HCT116 (cell line): ENCODE measurements around the gene ACACB. TPM values are rescaled to one million over a fixed set of nuclear protein-coding genes. Genes with fewer than 3 reads are reported as not detected.

Source experiments
- ATAC-seq: fragments of 200-7000 bp; cut with Tn5 transposase; 2 replicates; pipeline ENCODE4 v1.9.1; 2020; ENCODE audit warnings: mild to moderate bottlenecking, moderate library complexity
- BruUV-seq: library from RNA; stranded (reverse); fragments of 400-500 nt; replicated peaks from 2 replicates; lab custom pipeline; 2021; lab: Mats Ljungman, UMichigan
- CTCF ChIA-PET: fragments of 300-600 bp; sonication (Branson Sonifier 250); formaldehyde crosslinking; loops from one replicate; lab custom pipeline; 2021; ENCODE audit warnings: antibody characterized with exemption; lab: Charles Lee
- POLR2A ChIA-PET: fragments of 300-600, 350-600 bp; sonication (Branson Sonifier 250); formaldehyde crosslinking; loops from one replicate; lab custom pipeline; 2021; ENCODE audit warnings: antibody characterized with exemption; lab: Charles Lee
- RAD21 ChIA-PET, 2 experiments: fragments of 300-600 bp; sonication (Branson Sonifier 250); formaldehyde crosslinking; loops; one replicate each; lab custom pipeline; 2023; ENCODE audit warnings: low total read pairs in 2 of 2; ENCODE audit not compliant: uncharacterized antibody in 2 of 2, unreplicated experiment in 2 of 2, low non-redundant PET in 1 of 2; lab: Charles Lee
- DNase-seq: peaks from one replicate; pipeline ENCODE4 v3.0.0-alpha.2; 2010; ENCODE audit warnings: low read depth, low spot score
- H2AFZ ChIP-seq: fragments of 200-600 bp; shearing (Covaris generic), sonication (generic); 2 replicates; pipeline ENCODE4 v1.6.1; 2017; ENCODE audit warnings: low read depth, mixed run types, mixed read lengths, antibody characterized with exemption, low read length; ENCODE audit not compliant: poor library complexity, severe bottlenecking
- H3K27ac ChIP-seq: 2 replicates; pipeline ENCODE4 v1.5.1; 2012; ENCODE audit warnings: low read depth, low read length
- H3K27me3 ChIP-seq: fragments of 200-600 bp; sonication (generic); 2 replicates; pipeline ENCODE4 v1.6.1; 2016; ENCODE audit warnings: mixed run types, low read length, mixed read lengths; ENCODE audit not compliant: insufficient read depth
- H3K36me3 ChIP-seq, 2 experiments: fragments of 200-500 bp in 1 of 2; fragments of 200-600 bp in 1 of 2; sonication (Bioruptor generic) in 1 of 2; sonication (generic) in 1 of 2; 2 replicates each; pipeline versions ENCODE4 v1.5.1 to v1.6.1; 2014 to 2016; ENCODE audit warnings: low read length in 2 of 2, inconsistent platforms in 1 of 2, mixed read lengths in 1 of 2, mixed run types in 1 of 2; ENCODE audit not compliant: insufficient read depth in 2 of 2, control insufficient read depth in 1 of 2
- H3K4me1 ChIP-seq, 2 experiments: fragments of 200-600 bp in 1 of 2; sonication (generic) in 1 of 2; 2 replicates each; pipeline versions ENCODE4 v1.5.1 to v1.6.1; 2012 to 2017; ENCODE audit warnings: low read length in 2 of 2, inconsistent platforms in 1 of 2, mild to moderate bottlenecking in 1 of 2, mixed read lengths in 1 of 2, mixed run types in 1 of 2, moderate library complexity in 1 of 2; ENCODE audit not compliant: insufficient read depth in 2 of 2, control insufficient read depth in 1 of 2
- H3K4me2 ChIP-seq: fragments of 200-600 bp; sonication (generic); 2 replicates; pipeline ENCODE4 v1.6.1; 2017; ENCODE audit warnings: mixed run types, low read length, mixed read lengths
- H3K4me3 ChIP-seq, 2 experiments: fragments of 200-600 bp in 1 of 2; sonication (generic) in 1 of 2; replicated peaks in 1 of 2; 2 replicates each; pipeline ENCODE4 v1.5.1; 2011 to 2016; ENCODE audit warnings: low read length in 2 of 2, control low read depth in 1 of 2, low read depth in 1 of 2, mild to moderate bottlenecking in 1 of 2, mixed read lengths in 1 of 2, mixed run types in 1 of 2
- H3K79me2 ChIP-seq: fragments of 200-600 bp; sonication (generic); 2 replicates; pipeline ENCODE4 v1.6.1; 2017; ENCODE audit warnings: mild to moderate bottlenecking, mixed run types, low read length, moderate library complexity, mixed read lengths; ENCODE audit not compliant: insufficient read depth
- H3K9ac ChIP-seq: fragments of 200-600 bp; sonication (generic); 2 replicates; pipeline ENCODE4 v1.6.1; 2016; ENCODE audit warnings: low read length, mixed read lengths
- H3K9me2 ChIP-seq: fragments of 200-600 bp; sonication (generic), shearing (Covaris generic); 2 replicates; pipeline ENCODE4 v1.6.1; 2017; ENCODE audit warnings: mixed run types, mild to moderate bottlenecking, moderate library complexity; ENCODE audit not compliant: insufficient read depth
- H3K9me3 ChIP-seq, 2 experiments: fragments of 200-500 bp in 1 of 2; fragments of 200-600 bp in 1 of 2; sonication (Bioruptor generic) in 1 of 2; sonication (generic) in 1 of 2; 2 replicates each; pipeline ENCODE4 v1.6.1; 2014 to 2017; ENCODE audit warnings: low read length in 2 of 2, mixed read lengths in 2 of 2, inconsistent platforms in 1 of 2, low read depth in 1 of 2, mild to moderate bottlenecking in 1 of 2, mixed run types in 1 of 2, moderate library complexity in 1 of 2; ENCODE audit not compliant: control insufficient read depth in 1 of 2, insufficient read depth in 1 of 2
- H4K20me1 ChIP-seq: fragments of 200-600 bp; sonication (generic), shearing (Covaris generic); 2 replicates; pipeline ENCODE4 v1.6.1; 2017; ENCODE audit warnings: mixed run types, mild to moderate bottlenecking, moderate library complexity; ENCODE audit not compliant: insufficient read depth
- CBX3 ChIP-seq: IDR thresholded peaks from 2 replicates; pipeline ENCODE4 v1.6.1; 2012; ENCODE audit warnings: low read depth
- EZH2 ChIP-seq: fragments of 200-600 bp; sonication (generic); IDR thresholded peaks from 2 replicates; pipeline ENCODE4 v1.6.1; 2017; ENCODE audit warnings: antibody characterized with exemption, mixed run types
- EZH2phosphoT487 ChIP-seq: fragments of 200-600 bp; IDR thresholded peaks from 2 replicates; pipeline ENCODE4 v1.6.1; 2018; ENCODE audit warnings: antibody characterized with exemption, borderline replicate concordance
- JUND ChIP-seq: IDR thresholded peaks from 2 replicates; pipeline ENCODE4 v1.6.1; 2012
- POLR2AphosphoS5 ChIP-seq: IDR thresholded peaks from 2 replicates; pipeline ENCODE4 v1.6.1; 2011; ENCODE audit warnings: mild to moderate bottlenecking, low read depth, low read length, moderate library complexity
- SIN3A ChIP-seq: IDR thresholded peaks from 2 replicates; pipeline ENCODE4 v1.6.1; 2012; ENCODE audit warnings: low read depth
- SP1 ChIP-seq: IDR thresholded peaks from 2 replicates; pipeline ENCODE4 v1.6.1; 2012; ENCODE audit warnings: low read depth
- SRF ChIP-seq: IDR thresholded peaks from 2 replicates; pipeline ENCODE4 v1.6.1; 2012; ENCODE audit warnings: low read depth
- ZNF274 ChIP-seq: fragments of 200-500 bp; sonication (Bioruptor generic); IDR thresholded peaks from 2 replicates; pipeline ENCODE4 v1.6.1; 2014; ENCODE audit warnings: mild to moderate bottlenecking, low read depth, low read length, inconsistent platforms
- intact Hi-C: fragments of 100-400 bp; cut with micrococcal nuclease; formaldehyde crosslinking; loops from 2 replicates; pipeline ENCODE4 v1.10.0; 2022
- total RNA-seq: library from RNA; stranded (reverse); gene quantifications from one replicate; pipeline ENCODE4 v1.2.1, GENCODE V29; 2021; ENCODE audit not compliant: unreplicated experiment
- TF ChIP-seq, protein P1 (sequence below): IDR thresholded peaks from 2 replicates; pipeline ENCODE4 v1.6.1; 2012
- TF ChIP-seq, protein P2 (sequence below), 3 experiments: fragments of 200-600 bp in 1 of 3; sonication (generic) in 1 of 3; IDR thresholded peaks in 2 of 3; conservative IDR thresholded peaks in 1 of 3; 2 replicates each; pipeline ENCODE4 v1.5.1; 2012 to 2017; ENCODE audit warnings: low read depth in 2 of 3, low read length in 2 of 3, antibody characterized with exemption in 1 of 3, borderline replicate concordance in 1 of 3, control low read depth in 1 of 3, mild to moderate bottlenecking in 1 of 3, mixed read lengths in 1 of 3, mixed run types in 1 of 3, moderate library complexity in 1 of 3; ENCODE audit not compliant: insufficient read depth in 1 of 3
- TF ChIP-seq, protein P3 (sequence below): IDR thresholded peaks from 2 replicates; pipeline ENCODE4 v1.6.1; 2012; ENCODE audit warnings: low read depth

The ACACB gene
- total RNA-seq, 1 experiment from 2014 or later = 11.1 TPM

DNA sequence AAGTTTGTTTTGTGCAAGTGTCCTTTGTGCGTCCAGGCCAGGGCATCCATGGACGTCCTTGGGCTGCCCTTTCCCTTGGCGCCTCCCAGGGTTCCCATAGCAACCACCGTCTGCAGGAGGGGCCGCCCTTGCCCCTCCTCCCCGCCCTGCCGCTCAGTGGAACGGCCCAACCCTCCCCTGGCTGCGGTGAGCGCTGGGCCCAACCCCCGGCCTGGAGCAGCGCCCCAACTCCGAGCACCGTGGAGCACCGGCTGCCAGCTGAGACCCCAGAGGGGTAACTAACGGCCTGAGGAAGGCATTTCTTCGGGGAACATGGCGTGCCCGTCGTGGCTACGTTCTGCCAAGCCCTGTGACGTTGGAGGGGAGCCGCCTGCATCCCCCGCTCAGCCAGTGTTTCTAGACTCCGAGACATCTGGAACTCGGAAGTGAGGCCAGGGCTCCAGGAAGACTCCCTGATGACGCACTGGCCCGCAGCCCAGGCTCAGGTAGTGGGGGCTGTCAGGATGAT lies 5.3 kb upstream of the ACACB start:
- no peak overlapping the region for H3K9ac ChIP-seq
- no peak overlapping the region for H3K4me2 ChIP-seq
- H3K4me1 ChIP-seq = no peaks in the 10 kb centered on the region
- intact Hi-C loops = no loop called here
- H2AFZ ChIP-seq = no peak overlapping the region
- RAD21 ChIA-PET = no interaction called here
- H3K9me2 ChIP-seq = no peaks in the 10 kb centered on the region
- TF ChIP-seq SIN3A = no peak
- no peak for TF ChIP-seq EZH2
- TF ChIP-seq, all 23 proteins: peak for 0
- Histone ChIP-seq H3K27ac (no peak overlapping the region), H4K20me1 (no peaks in the 10 kb centered on the region), H3K79me2 (no peaks in the 10 kb centered on the region), H3K4me3 (no peak overlapping the region), H3K36me3 (peaks cover 11 to 12% of the 10 kb centered on the region in 2 experiments; a peak in 3 of 4 replicates), H3K9me3 (no peaks in the 10 kb centered on the region), H3K27me3 (no peaks in the 10 kb centered on the region)
- CTCF ChIA-PET = interaction anchor here (1.4 to 2.8 kb wide), 3 partner anchors 10 to 274 kb away, joined by 5 to 44 read pairs (median 15); no protein-coding TSS in a partner anchor
- ATAC-seq (peak; percentile 15; the same call in 1 of the 2 replicates), DNase-seq (no peak)
- POLR2A ChIA-PET = no interaction called here
- no TSS peak for BruUV-seq

DNA sequence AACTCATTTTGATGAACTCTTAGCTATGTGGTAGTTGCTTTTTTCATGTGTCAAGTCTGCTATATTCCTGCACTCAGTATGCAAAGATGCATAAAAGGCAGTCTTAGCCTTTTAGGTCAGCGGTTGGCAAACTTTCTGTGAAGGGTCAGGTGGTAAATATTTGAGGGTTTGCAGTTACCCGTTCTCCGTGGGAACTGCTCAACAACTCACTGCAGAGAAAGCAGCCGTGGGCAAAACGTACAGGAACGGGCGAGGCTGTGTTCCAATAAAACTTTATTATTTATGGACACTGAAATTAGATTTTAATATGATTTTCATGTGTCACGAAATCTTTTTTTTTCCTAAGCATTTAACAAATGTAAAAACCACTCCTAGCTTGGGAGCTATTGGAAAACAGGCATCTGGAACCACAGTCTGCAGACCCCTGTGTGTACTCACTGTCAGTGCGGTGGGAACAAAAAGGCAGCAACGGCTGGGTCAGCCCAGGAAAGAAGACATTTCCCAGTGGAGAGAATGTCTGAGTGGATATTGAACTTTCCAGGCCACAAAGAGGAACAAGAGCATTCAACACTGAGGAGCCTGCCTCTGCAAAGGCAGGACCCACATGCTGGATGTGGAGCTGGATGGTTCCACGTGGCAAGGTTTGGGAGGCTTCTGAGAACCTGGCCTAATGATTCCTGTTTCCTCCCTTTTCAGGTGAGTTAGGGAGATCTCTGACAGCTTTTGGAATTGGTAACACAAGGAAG lies 3.5 kb upstream of the ACACB start:
- no peaks in the 10 kb centered on the region for H3K9me2 ChIP-seq
- H3K4me2 ChIP-seq = no peak overlapping the region
- H3K79me2 ChIP-seq = no peaks in the 10 kb centered on the region
- H3K4me3 ChIP-seq = no peak overlapping the region
- no peaks in the 10 kb centered on the region for H3K4me1 ChIP-seq
- no TSS peak for BruUV-seq
- DNase-seq (no peak), ATAC-seq (no peak)
- H3K36me3 ChIP-seq = peaks cover 7 to 10% of the 10 kb centered on the region in 2 experiments; a peak in 3 of 4 replicates
- no peak overlapping the region for H3K9ac ChIP-seq
- H2AFZ ChIP-seq = no peak overlapping the region
- RAD21 ChIA-PET = no interaction called here
- H3K9me3 ChIP-seq = no peaks in the 10 kb centered on the region
- CTCF ChIA-PET = interaction anchor here (0.7 to 2.8 kb wide), 5 partner anchors 11 to 1880 kb away, joined by 3 to 44 read pairs (median 4); no protein-coding TSS in a partner anchor
- no peak overlapping the region for H3K27ac ChIP-seq
- POLR2A ChIA-PET = interaction anchor here (1.0 kb wide), 1 partner anchor 273 kb away, joined by 3 read pairs; no protein-coding TSS in a partner anchor
- H4K20me1 ChIP-seq = no peaks in the 10 kb centered on the region
- intact Hi-C loops = loop anchor here (2.0 kb wide), 1 partner anchor 272 kb away; no protein-coding TSS in a partner anchor
- TF ChIP-seq SRF = no peak
- TF ChIP-seq ZNF274 = no peak
- TF ChIP-seq, protein P1, sequence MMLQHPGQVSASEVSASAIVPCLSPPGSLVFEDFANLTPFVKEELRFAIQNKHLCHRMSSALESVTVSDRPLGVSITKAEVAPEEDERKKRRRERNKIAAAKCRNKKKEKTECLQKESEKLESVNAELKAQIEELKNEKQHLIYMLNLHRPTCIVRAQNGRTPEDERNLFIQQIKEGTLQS = no peak
- TF ChIP-seq, protein P2, sequence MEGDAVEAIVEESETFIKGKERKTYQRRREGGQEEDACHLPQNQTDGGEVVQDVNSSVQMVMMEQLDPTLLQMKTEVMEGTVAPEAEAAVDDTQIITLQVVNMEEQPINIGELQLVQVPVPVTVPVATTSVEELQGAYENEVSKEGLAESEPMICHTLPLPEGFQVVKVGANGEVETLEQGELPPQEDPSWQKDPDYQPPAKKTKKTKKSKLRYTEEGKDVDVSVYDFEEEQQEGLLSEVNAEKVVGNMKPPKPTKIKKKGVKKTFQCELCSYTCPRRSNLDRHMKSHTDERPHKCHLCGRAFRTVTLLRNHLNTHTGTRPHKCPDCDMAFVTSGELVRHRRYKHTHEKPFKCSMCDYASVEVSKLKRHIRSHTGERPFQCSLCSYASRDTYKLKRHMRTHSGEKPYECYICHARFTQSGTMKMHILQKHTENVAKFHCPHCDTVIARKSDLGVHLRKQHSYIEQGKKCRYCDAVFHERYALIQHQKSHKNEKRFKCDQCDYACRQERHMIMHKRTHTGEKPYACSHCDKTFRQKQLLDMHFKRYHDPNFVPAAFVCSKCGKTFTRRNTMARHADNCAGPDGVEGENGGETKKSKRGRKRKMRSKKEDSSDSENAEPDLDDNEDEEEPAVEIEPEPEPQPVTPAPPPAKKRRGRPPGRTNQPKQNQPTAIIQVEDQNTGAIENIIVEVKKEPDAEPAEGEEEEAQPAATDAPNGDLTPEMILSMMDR (IDR thresholded peaks at IDR 0.05 in 2 of 3, conservative IDR thresholded peaks at IDR 0.05 in 1 of 3; ENCODE audit: borderline replicate concordance in 1 of 3, insufficient read depth in 1 of 3, low read depth in 2 of 3, low read length in 2 of 3) = no peak
- TF ChIP-seq POLR2AphosphoS5 = no peak
- no peak for TF ChIP-seq JUND
- TF ChIP-seq, protein P3, sequence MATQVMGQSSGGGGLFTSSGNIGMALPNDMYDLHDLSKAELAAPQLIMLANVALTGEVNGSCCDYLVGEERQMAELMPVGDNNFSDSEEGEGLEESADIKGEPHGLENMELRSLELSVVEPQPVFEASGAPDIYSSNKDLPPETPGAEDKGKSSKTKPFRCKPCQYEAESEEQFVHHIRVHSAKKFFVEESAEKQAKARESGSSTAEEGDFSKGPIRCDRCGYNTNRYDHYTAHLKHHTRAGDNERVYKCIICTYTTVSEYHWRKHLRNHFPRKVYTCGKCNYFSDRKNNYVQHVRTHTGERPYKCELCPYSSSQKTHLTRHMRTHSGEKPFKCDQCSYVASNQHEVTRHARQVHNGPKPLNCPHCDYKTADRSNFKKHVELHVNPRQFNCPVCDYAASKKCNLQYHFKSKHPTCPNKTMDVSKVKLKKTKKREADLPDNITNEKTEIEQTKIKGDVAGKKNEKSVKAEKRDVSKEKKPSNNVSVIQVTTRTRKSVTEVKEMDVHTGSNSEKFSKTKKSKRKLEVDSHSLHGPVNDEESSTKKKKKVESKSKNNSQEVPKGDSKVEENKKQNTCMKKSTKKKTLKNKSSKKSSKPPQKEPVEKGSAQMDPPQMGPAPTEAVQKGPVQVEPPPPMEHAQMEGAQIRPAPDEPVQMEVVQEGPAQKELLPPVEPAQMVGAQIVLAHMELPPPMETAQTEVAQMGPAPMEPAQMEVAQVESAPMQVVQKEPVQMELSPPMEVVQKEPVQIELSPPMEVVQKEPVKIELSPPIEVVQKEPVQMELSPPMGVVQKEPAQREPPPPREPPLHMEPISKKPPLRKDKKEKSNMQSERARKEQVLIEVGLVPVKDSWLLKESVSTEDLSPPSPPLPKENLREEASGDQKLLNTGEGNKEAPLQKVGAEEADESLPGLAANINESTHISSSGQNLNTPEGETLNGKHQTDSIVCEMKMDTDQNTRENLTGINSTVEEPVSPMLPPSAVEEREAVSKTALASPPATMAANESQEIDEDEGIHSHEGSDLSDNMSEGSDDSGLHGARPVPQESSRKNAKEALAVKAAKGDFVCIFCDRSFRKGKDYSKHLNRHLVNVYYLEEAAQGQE = no peak
- no peak for TF ChIP-seq CBX3
- no peak for TF ChIP-seq EZH2
- no peak for TF ChIP-seq SP1
- no peak for TF ChIP-seq SIN3A
- TF ChIP-seq EZH2phosphoT487 = no peak
- TF ChIP-seq, all 23 proteins: peak for 0
- H3K27me3 ChIP-seq = no peaks in the 10 kb centered on the region
